ENCODE measurements around the gene RALGAPA2.

DNA sequence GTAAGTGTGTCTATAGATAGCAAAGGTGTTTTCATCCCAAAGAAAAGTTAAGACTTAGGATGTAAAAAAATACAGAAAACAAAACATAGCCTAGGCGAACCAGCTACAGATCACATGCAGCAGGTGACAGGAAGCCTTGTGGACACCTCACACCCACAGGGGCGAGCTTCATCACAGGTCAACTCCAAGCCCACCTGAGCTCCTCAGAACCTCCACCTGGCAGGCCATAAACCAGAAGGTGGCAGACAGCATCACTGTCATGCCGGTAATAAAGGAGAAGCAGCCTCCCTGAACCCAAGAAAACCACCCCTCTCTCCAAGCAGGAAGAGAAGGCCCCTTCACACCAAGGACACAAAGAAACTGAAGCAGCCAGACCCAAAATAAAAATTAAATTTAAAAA, 1.0 kb downstream of the RALGAPA2 start:
- TF ChIP-seq, protein P1, sequence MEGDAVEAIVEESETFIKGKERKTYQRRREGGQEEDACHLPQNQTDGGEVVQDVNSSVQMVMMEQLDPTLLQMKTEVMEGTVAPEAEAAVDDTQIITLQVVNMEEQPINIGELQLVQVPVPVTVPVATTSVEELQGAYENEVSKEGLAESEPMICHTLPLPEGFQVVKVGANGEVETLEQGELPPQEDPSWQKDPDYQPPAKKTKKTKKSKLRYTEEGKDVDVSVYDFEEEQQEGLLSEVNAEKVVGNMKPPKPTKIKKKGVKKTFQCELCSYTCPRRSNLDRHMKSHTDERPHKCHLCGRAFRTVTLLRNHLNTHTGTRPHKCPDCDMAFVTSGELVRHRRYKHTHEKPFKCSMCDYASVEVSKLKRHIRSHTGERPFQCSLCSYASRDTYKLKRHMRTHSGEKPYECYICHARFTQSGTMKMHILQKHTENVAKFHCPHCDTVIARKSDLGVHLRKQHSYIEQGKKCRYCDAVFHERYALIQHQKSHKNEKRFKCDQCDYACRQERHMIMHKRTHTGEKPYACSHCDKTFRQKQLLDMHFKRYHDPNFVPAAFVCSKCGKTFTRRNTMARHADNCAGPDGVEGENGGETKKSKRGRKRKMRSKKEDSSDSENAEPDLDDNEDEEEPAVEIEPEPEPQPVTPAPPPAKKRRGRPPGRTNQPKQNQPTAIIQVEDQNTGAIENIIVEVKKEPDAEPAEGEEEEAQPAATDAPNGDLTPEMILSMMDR (IDR thresholded peaks at IDR 0.05): no peak
- no peak for TF ChIP-seq POLR2A (IDR thresholded peaks at IDR 0.05)

All from body of pancreas (tissue), 4 donors.